DOHH2 (cell line): ENCODE data around the gene DDX17.

Source experiments
- H3F3A ChIP-seq: fragments of 200-600 bp; sonication (generic), shearing (Covaris generic); 2 replicates; pipeline ENCODE4 v1.6.0; 2016; ENCODE audit warnings: antibody characterized with exemption, mild to moderate bottlenecking; ENCODE audit not compliant: control insufficient read depth, insufficient read depth
- H3K27ac ChIP-seq: fragments of 200-600 bp; sonication (generic); 2 replicates; pipeline ENCODE4 v1.5.1; 2014; ENCODE audit warnings: low read depth, mild to moderate bottlenecking, low read length, moderate library complexity
- H3K27me3 ChIP-seq: fragments of 200-600 bp; sonication (generic); 2 replicates; pipeline ENCODE4 v1.6.1; 2014; ENCODE audit warnings: mild to moderate bottlenecking, low read length, mixed read lengths; ENCODE audit not compliant: control insufficient read depth
- H3K36me3 ChIP-seq: fragments of 200-600 bp; sonication (generic); 2 replicates; pipeline ENCODE4 v1.6.1; 2014; ENCODE audit warnings: mild to moderate bottlenecking, low read length, moderate library complexity, mixed read lengths; ENCODE audit not compliant: control insufficient read depth
- H3K4me1 ChIP-seq: fragments of 200-600 bp; sonication (generic); 2 replicates; pipeline ENCODE4 v1.6.1; 2014; ENCODE audit warnings: mild to moderate bottlenecking, low read length, mixed read lengths; ENCODE audit not compliant: control insufficient read depth
- H3K4me2 ChIP-seq: fragments of 200-600 bp; sonication (generic); 2 replicates; pipeline ENCODE4 v1.6.0; 2014; ENCODE audit warnings: mild to moderate bottlenecking, low read length, moderate library complexity
- H3K4me3 ChIP-seq: fragments of 200-600 bp; sonication (generic); 2 replicates; pipeline ENCODE4 v1.5.1; 2014; ENCODE audit warnings: mild to moderate bottlenecking, low read length, mixed read lengths
- H3K79me2 ChIP-seq: fragments of 200-600 bp; sonication (generic); 2 replicates; pipeline ENCODE4 v1.6.1; 2014; ENCODE audit warnings: mild to moderate bottlenecking, low read length, mixed read lengths; ENCODE audit not compliant: control insufficient read depth
- H3K9me2 ChIP-seq: fragments of 200-600 bp; sonication (generic); replicated peaks from 2 replicates; pipeline ENCODE4 v1.6.1; 2014; ENCODE audit warnings: mild to moderate bottlenecking, low read length, mixed read lengths; ENCODE audit not compliant: control insufficient read depth
- H3K9me3 ChIP-seq: fragments of 200-600 bp; sonication (generic); 2 replicates; pipeline ENCODE4 v1.6.1; 2014; ENCODE audit warnings: antibody characterized with exemption, low read length, mixed read lengths; ENCODE audit not compliant: control insufficient read depth, insufficient read depth
- H4K20me1 ChIP-seq: fragments of 200-600 bp; sonication (generic); 2 replicates; pipeline ENCODE4 v1.6.0; 2014; ENCODE audit warnings: low read depth, mild to moderate bottlenecking, antibody characterized with exemption, low read length, moderate library complexity; ENCODE audit not compliant: control insufficient read depth, insufficient read depth
- CTCF ChIP-seq: fragments of 200-600 bp; sonication (generic); IDR thresholded peaks from one replicate; pipeline ENCODE4 v1.5.1; 2014; ENCODE audit warnings: antibody characterized with exemption, mild to moderate bottlenecking, low read depth, low read length; ENCODE audit not compliant: poor library complexity, severe bottlenecking
- EZH2phosphoT487 ChIP-seq: fragments of 200-600 bp; sonication (generic); IDR thresholded peaks from 2 replicates; pipeline ENCODE4 v1.6.1; 2017; ENCODE audit warnings: borderline replicate concordance, mild to moderate bottlenecking, antibody characterized with exemption, low read length, moderate library complexity, mixed read lengths

Gene DDX17

DNA sequence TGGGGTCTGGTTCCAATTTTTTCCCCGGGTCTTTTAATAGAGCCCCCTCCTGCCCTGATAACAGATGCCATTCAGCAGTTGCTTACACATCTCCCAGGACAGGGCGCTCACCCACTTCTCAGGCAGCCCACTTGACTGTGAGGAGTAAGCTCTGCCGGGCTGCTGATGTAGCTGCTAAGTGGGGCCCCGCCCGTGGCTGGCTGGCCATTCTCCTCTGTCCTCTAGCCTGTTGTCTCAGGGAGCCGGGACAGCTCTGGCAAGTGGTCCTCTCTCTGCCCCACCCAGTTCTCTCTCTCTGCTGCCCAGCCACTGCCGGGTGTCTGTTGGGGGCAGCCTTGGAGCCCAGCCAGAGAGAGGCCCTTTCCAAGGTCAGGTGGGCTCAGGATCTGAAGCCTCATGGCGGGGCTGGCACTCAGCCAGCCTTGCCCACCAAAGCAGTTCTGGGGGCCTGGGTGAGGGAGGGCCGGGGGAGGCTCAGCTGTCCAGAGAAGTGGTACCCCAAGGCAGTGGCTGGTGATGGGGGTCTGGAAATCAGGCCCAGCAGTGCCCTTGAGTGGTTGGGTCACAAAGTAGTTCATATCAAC, 60.0 kb downstream of the DDX17 start:
- no peaks in the 10 kb centered on the region for H3K79me2 ChIP-seq

GRCh38 chr22:38444783-38445182, 61.3 kb downstream of the DDX17 start:
- Histone ChIP-seq H3F3A (no peaks in the 10 kb centered on the region), H3K4me2 (no peak overlapping the region), H3K27me3 (peaks cover 12% of the 10 kb centered on the region), H3K9me2 (no peaks in the 10 kb centered on the region), H3K36me3 (no peaks in the 10 kb centered on the region), H3K4me3 (no peak overlapping the region), H3K79me2 (no peaks in the 10 kb centered on the region), H4K20me1 (no peaks in the 10 kb centered on the region), H3K27ac (no peak overlapping the region), H3K9me3 (no peaks in the 10 kb centered on the region), H3K4me1 (no peaks in the 10 kb centered on the region)
- no peak for TF ChIP-seq CTCF
- no peak for TF ChIP-seq EZH2phosphoT487

More for the DNA sequence above, 60.0 kb downstream of the DDX17 start:
- Histone ChIP-seq H3K9me3 (no peaks in the 10 kb centered on the region), H3F3A (no peaks in the 10 kb centered on the region), H3K27ac (no peak overlapping the region), H4K20me1 (no peaks in the 10 kb centered on the region), H3K4me2 (no peak overlapping the region), H3K9me2 (no peaks in the 10 kb centered on the region), H3K4me1 (no peaks in the 10 kb centered on the region), H3K36me3 (no peaks in the 10 kb centered on the region), H3K4me3 (no peak overlapping the region), H3K27me3 (peaks cover 6% of the 10 kb centered on the region)
- TF ChIP-seq CTCF (no peak), EZH2phosphoT487 (no peak)

- no peak overlapping the region for H3K4me2 ChIP-seq
- H3K9me3 ChIP-seq: no peaks in the 10 kb centered on the region
- no peaks in the 10 kb centered on the region for H3K36me3 ChIP-seq
- H3K27ac ChIP-seq: no peak overlapping the region
- no peak overlapping the region for H3K4me3 ChIP-seq
- H3K4me1 ChIP-seq: no peaks in the 10 kb centered on the region
- H3K9me2 ChIP-seq: no peaks in the 10 kb centered on the region
- H3F3A ChIP-seq: no peaks in the 10 kb centered on the region
- no peak for TF ChIP-seq EZH2phosphoT487
- TF ChIP-seq CTCF: no peak
- H4K20me1 ChIP-seq: no peaks in the 10 kb centered on the region
- peaks cover 12% of the 10 kb centered on the region for H3K27me3 ChIP-seq
- H3K79me2 ChIP-seq: no peaks in the 10 kb centered on the region
Measured at GRCh38 chr22:38443628-38444521, 62.2 kb downstream of the DDX17 start.
